GM21367 (cell line): ENCODE measurements around the gene TERT.

Source experiments
- ATAC-seq: cut with Tn5 transposase; IDR thresholded peaks from one replicate; pipeline ENCODE4 v1.9.1; 2021; ENCODE audit not compliant: unreplicated experiment

Gene TERT

GRCh38 chr5:1222621-1223277 is 72.1 kb downstream of the TERT start:
- ATAC-seq = no peak

- no peak for ATAC-seq
These were observed 72.7 kb downstream of the TERT start for GRCh38 chr5:1222147-1222546.

DNA sequence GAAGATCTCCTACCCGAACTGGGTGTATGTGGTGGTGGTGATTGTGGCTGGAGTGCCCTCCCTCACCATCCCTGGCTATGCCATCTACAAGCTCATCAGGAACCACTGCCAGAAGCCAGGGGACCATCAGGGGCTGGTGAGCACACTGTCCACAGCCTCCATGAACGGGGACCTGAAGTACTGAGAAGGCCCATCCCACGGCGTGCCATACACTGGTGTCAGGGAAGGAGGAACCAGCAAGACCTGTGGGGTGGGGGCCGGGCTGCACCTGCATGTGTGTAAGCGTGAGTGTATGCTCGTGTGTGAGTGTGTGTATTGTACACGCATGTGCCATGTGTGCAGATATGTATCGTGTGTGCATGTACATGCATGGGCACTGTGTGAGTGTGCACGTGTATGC is 73.1 kb downstream of the TERT start:
- no peak for ATAC-seq

GRCh38 chr5:1220831-1221230 is 74.0 kb downstream of the TERT start:
- no peak for ATAC-seq

- ATAC-seq = no peak
These were observed 74.5 kb downstream of the TERT start for GRCh38 chr5:1220351-1220750.

DNA sequence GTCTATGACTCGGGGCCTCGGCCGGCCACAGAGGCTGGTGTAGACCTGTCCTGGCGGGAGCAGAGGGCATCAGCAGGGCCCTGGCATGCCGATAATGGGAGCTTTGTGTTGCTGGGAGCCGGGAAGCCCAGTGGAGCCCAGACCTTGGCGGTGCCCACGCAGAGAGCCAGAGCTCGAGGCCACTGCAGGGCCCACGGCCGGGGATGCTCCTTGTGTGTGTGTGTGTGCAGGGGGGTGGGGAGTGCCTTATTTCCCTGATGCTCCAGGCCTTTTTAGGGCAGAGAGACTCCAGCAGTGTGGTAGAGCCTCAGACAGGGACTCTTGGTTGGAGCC is 75.1 kb downstream of the TERT start:
- no peak for ATAC-seq

GRCh38 chr5:1219098-1219767 is 75.6 kb downstream of the TERT start:
- no peak for ATAC-seq

DNA sequence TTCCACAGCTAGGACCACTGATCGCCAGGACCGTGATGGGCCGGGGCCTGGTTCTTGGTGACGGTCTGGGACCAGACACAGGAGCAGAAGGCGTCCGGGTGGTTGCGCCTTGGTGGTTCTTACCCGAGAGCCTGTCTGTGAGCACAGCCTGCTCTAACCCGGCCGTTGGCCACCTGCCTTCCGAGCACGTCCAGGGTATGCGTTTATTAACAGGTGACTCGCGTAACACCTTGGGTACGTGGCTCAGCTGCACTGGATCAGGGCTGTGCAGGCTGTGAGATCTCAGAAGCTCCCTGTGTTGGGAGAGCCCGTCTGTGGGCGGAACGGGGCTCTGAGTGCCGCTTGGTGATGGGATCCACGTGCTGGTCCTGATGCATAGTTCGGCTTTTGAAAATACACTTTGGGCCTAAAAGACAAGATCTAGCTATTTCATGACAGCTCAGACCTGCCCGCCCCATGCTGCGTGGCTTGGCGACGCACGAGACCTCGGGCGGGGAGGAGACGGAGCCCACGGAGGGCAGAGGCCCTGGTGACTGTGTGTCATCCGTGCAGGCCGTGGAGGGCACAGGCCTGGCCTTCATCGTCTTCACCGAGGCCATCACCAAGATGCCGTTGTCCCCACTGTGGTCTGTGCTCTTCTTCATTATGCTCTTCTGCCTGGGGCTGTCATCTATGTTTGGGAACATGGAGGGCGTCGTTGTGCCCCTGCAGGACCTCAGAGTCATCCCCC is 76.4 kb downstream of the TERT start:
- ATAC-seq = no peak

DNA sequence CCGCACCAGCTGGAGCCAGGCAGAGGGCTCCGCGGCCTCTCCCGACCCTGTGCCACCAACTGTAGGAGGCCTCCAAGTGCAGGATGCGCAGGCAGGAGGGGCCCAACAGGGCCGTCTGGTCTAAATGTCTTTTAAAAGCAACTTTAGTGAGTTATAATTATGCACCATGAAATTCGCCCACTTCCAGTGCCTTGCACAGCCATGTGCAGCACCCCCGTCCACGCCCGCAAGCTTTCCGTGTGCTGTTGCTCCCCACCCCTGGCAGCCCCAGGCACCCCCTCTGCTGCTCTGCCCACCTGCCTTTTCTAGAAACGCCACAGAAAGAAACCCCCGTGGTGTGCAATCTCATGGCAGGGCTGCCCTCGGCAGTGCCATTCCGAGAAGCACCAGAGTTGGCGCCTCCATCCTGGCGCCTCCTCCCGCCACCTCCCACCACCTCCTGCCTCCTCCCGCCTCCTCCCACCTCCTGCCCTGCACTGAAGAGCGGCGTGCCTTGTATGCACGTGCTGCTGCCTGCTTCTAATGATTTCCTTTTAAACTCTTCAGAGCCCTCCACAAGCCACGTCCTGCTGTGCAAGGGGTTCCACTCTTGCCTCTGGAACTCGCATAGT is 77.2 kb downstream of the TERT start:
- ATAC-seq = no peak

DNA sequence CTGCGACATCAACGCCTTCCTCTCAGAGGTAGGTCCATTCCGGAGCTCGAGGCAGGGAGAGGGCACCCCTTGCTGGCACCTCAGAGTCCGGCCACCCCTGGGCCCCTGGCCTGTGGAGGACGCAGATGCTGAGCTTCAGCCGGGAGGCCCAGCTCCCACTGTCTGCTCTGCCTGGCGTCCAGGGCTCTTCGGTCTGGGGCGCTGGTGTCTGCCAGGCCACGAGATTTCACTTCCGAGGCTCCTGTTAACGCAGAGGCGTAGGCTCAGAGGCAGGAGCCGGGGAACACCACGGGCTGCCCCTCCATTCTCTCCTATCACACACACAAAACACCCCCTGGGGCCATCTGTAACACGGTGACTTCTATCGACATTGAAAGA is 78.0 kb downstream of the TERT start:
- no peak for ATAC-seq

DNA sequence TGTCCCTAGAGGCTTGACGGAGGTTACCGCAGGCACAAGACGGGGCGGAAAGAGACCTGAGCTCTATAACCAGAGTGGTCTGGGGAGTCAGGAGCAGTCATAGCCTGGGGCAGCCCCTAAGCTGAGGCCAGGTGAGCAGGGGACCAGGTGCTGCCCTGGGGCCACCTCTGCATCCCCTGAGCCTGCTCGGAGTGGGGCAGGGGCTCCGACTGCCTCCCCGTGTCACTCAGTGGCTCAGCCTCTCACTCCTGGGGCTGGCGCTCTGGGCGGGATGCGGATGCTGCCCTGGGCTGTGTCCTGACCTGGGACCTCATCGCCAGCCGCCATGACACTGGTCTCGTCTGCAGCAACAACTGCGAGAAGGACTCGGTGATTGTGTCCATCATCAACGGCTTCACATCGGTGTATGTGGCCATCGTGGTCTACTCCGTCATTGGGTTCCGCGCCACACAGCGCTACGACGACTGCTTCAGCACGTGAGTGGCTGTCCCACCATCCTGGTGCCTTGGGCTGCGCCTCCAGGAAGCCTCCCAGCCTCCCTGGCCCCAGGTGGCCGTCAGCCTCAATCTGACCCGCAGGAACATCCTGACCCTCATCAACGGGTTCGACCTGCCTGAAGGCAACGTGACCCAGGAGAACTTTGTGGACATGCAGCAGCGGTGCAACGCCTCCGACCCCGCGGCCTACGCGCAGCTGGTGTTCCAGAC is 78.5 kb downstream of the TERT start:
- ATAC-seq = no peak

DNA sequence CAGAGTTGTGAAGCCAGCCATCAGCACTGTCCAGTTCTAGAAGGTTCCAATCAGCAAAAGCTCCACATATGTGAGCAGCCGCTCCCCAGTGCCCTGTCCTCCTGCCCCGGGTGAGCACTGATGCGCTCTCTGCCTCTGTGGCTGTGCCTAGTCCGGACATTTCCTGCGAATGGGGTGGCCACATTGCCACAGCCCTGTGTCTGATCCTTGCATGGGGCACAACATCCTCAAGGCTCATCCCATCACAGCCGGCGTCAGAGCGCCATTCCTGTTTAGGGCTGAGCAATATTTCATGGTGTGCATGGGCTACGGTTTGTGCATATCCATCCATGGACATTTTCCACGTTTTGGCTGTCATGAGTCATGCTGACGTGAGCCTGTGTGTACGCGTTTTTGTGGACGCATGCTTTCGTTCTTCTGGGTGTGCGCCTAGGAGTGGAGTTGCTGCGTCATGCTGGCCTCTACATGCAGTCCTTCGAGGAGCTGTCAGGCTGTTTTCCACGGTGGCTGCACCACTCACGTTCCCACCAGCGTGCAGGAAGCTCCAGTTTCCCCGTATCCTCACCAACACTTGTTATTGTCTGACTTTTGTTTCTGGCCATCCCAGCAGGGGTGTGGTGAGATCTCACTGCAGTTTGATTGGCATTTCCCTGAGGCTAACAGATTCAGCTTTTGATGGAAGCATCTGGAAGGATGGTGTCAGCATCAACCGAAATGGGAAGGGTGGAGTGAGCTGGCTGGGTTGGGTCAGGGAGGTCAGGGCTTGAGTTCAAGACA is 79.4 kb downstream of the TERT start:
- ATAC-seq = no peak

DNA sequence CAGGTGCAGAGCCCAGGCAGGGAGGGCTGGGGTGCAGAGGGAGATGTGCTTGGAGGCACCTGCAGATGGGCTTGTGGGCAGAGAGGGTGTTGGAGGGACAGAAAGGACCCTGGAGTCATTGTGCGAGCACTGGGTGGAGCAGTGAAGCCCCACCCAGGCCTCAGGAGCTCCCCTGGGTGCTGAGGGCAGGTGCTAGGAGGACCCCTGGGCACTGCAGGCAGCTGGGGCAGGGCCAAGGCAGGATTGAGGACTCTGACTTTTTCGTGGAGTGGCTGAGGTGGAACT is 80.0 kb downstream of the TERT start:
- no peak for ATAC-seq

- ATAC-seq = no peak
These were observed 80.5 kb downstream of the TERT start for GRCh38 chr5:1214163-1214935.

DNA sequence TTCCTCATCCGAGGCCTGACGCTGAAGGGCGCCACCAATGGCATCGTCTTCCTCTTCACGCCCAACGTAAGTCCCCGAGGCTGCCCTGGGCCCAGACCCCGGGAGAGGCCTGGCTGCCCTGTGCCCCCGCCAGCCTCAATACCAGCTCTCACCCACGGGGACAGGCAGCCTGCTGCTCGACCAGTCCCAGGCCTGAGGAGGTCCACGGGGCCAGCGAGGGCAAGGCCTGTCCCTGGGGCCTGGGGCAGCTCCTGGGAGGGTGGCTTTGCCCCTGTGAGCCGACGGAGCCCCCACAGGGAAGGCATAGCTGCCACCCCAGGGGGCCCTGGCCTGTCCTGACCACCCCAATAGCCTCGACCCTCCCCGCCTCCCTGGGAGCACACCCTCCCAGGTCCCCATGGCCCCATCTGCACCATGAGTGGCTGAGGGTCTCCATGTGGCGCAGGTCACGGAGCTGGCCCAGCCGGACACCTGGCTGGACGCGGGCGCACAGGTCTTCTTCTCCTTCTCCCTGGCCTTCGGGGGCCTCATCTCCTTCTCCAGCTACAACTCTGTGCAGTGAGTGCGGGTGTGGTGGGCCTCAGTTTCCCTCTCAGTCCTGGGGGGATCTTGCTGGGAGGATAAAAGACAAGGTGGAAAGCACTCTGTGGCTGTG is 81.2 kb downstream of the TERT start:
- no peak for ATAC-seq

DNA sequence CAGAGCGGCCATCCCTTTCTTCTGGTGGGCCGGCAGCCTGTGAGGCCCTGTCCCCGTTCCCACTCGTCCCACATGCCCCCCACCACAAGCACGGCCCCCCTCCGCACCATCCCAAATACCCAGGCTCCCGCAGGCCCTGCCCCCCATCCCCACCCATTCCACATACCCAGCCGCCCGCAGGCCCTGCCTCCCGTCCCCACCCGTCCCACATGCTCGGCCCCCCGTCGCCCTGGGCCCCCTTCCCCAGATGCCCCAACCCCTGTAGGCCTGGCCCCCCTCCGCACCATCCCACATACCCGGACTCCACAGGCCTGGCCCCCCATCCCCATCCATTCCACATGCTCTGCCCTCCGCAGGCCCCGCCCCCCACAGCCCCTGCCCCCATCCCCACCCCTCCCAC is 82.0 kb downstream of the TERT start:
- no peak for ATAC-seq

DNA sequence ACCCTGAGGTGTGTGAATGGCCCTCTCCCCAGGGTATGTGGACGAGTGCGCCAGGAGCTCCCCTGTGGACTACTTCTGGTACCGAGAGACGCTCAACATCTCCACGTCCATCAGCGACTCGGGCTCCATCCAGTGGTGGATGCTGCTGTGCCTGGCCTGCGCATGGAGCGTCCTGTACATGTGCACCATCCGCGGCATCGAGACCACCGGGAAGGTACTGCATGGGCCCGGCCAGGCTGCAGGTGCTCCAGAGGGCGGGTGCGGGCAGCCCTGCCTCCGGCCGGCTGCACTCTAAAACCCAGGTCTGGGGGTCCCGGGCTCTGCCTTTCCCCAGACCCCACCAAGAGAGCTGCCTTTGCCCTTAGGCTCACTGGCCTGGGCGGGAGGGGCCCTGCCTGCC is 82.6 kb downstream of the TERT start:
- no peak for ATAC-seq

GRCh38 chr5:1211701-1212100 is 83.2 kb downstream of the TERT start:
- ATAC-seq = no peak

GRCh38 chr5:1210832-1211251 is 84.0 kb downstream of the TERT start:
- no peak for ATAC-seq
